H1 (cell line): Measurements from ENCODE around the gene FADS6. TPM values are rescaled to one million over a fixed set of nuclear protein-coding genes. Genes with fewer than 3 reads are reported as not detected.
A peak's percentile ranks its signal among the peaks of the same experiment; 100 is the strongest.

ENCODE experiments used
- CTCF ChIA-PET: fragments of 300-600 bp; sonication (Branson Sonifier 250); formaldehyde crosslinking; loops from one replicate; lab custom pipeline; 2021; ENCODE audit not compliant: partially characterized antibody; lab: Charles Lee
- POLR2A ChIA-PET: fragments of 300-600 bp; sonication (Branson Sonifier 250); formaldehyde crosslinking; loops from one replicate; lab custom pipeline; 2021; ENCODE audit warnings: inconsistent platforms; ENCODE audit not compliant: partially characterized antibody; lab: Charles Lee
- DNase-seq, 2 experiments: peaks; one replicate each; pipeline versions ENCODE4 v3.0.0 to v3.0.0-alpha.2; 2010 to 2022; ENCODE audit warnings: low spot score in 2 of 2, low read depth in 1 of 2, mixed read lengths in 1 of 2
- FAIRE-seq: peaks from 2 replicates; lab custom pipeline; 2011; peaks lifted over from hg19 to GRCh38; lab: Jason Lieb, UNC
- H2AFZ ChIP-seq: 2 replicates; pipeline ENCODE4 v1.8.1; 2012; ENCODE audit warnings: low read length, inconsistent platforms
- H2AK5ac ChIP-seq: 2 replicates; pipeline ENCODE4 v1.6.1; 2013; ENCODE audit warnings: low read depth, low read length
- H2BK120ac ChIP-seq: replicated peaks from 2 replicates; pipeline ENCODE3; 2013; ENCODE audit warnings: low read depth, low read length, inconsistent platforms
- H2BK12ac ChIP-seq: 2 replicates; pipeline ENCODE4 v1.6.1; 2013; ENCODE audit warnings: low read depth, low read length
- H2BK15ac ChIP-seq: 2 replicates; pipeline ENCODE4 v1.6.1; 2013; ENCODE audit warnings: low read length
- H2BK20ac ChIP-seq: 2 replicates; pipeline ENCODE4 v1.6.1; 2013; ENCODE audit warnings: low read length
- H2BK5ac ChIP-seq: 2 replicates; pipeline ENCODE4 v1.6.1; 2013; ENCODE audit warnings: low read depth, low read length
- H3K14ac ChIP-seq: 2 replicates; pipeline ENCODE4 v1.6.1; 2013; ENCODE audit warnings: inconsistent platforms; ENCODE audit not compliant: insufficient read length
- H3K18ac ChIP-seq: 2 replicates; pipeline ENCODE4 v1.6.1; 2013; ENCODE audit warnings: low read length; ENCODE audit errors: extremely low read depth
- H3K23ac ChIP-seq: 2 replicates; pipeline ENCODE4 v1.6.1; 2013; ENCODE audit warnings: inconsistent platforms; ENCODE audit not compliant: insufficient read length
- H3K23me2 ChIP-seq: 2 replicates; pipeline ENCODE4 v1.6.1; 2013; ENCODE audit warnings: low read depth, low read length
- H3K27ac ChIP-seq: 2 replicates; pipeline ENCODE4 v1.6.1; 2011; ENCODE audit warnings: low read depth, low read length, inconsistent platforms
- H3K27me3 ChIP-seq, 4 experiments: replicated peaks in 1 of 4; 1 replicate in 1 of 4; 2 replicates in 3 of 4; pipeline versions ENCODE4 v1.6.1 to v1.8.1; 2011 to 2013; ENCODE audit warnings: low read length in 3 of 4, mild to moderate bottlenecking in 3 of 4, inconsistent platforms in 2 of 4, mixed read lengths in 2 of 4, moderate library complexity in 1 of 4; ENCODE audit not compliant: control insufficient read depth in 3 of 4, insufficient read depth in 3 of 4; ENCODE audit errors: extremely low read depth in 1 of 4
- H3K36me3 ChIP-seq, 4 experiments: 2 replicates each; pipeline versions ENCODE4 v1.6.1 to v1.8.1; 2011 to 2013; ENCODE audit warnings: mild to moderate bottlenecking in 4 of 4, low read length in 3 of 4, moderate library complexity in 2 of 4, control low read depth in 1 of 4, inconsistent platforms in 1 of 4; ENCODE audit not compliant: insufficient read depth in 4 of 4, control insufficient read depth in 2 of 4
- H3K4ac ChIP-seq: replicated peaks from 2 replicates; pipeline ENCODE3; 2013; ENCODE audit warnings: low read length, low read depth, mixed read lengths, inconsistent platforms; ENCODE audit not compliant: insufficient read length
- H3K4me1 ChIP-seq, 4 experiments: replicated peaks in 1 of 4; 1 replicate in 1 of 4; 2 replicates in 3 of 4; pipeline versions ENCODE4 v1.6.1 to v1.8.1; 2011 to 2013; ENCODE audit warnings: low read length in 3 of 4, inconsistent platforms in 2 of 4, mixed read lengths in 1 of 4; ENCODE audit not compliant: insufficient read depth in 4 of 4, control insufficient read depth in 3 of 4
- H3K4me2 ChIP-seq, 2 experiments: 2 replicates each; pipeline versions ENCODE4 v1.6.1 to v1.8.1; 2011 to 2013; ENCODE audit warnings: low read depth in 2 of 2, low read length in 2 of 2, control low read depth in 1 of 2, inconsistent platforms in 1 of 2, mild to moderate bottlenecking in 1 of 2; ENCODE audit not compliant: insufficient read depth in 1 of 2
- H3K4me3 ChIP-seq, 4 experiments: fragments of 200-600, 300-600 bp in 1 of 4; sonication (generic), shearing (Covaris generic), sonication (Bioruptor Twin) in 1 of 4; 2 replicates each; pipeline versions ENCODE4 v1.5.1 to v1.8.1; 2011 to 2016; ENCODE audit warnings: low read length in 4 of 4, low read depth in 3 of 4, control low read depth in 2 of 4, inconsistent platforms in 2 of 4, mild to moderate bottlenecking in 2 of 4, mixed read lengths in 1 of 4, moderate library complexity in 1 of 4; ENCODE audit not compliant: insufficient read depth in 2 of 4; ENCODE audit errors: extremely low read depth in 1 of 4
- H3K56ac ChIP-seq: replicated peaks from 2 replicates; pipeline ENCODE3; 2013; ENCODE audit warnings: low read depth, mild to moderate bottlenecking, mixed read lengths, low read length, inconsistent platforms; ENCODE audit not compliant: insufficient read length
- H3K79me1 ChIP-seq: 2 replicates; pipeline ENCODE4 v1.6.1; 2013; ENCODE audit warnings: low read depth, low read length, control low read depth
- H3K79me2 ChIP-seq, 2 experiments: 2 replicates each; pipeline versions ENCODE4 v1.6.1 to v1.8.1; 2012 to 2013; ENCODE audit warnings: low read length in 2 of 2, mild to moderate bottlenecking in 2 of 2, inconsistent platforms in 1 of 2; ENCODE audit not compliant: insufficient read depth in 2 of 2, control insufficient read depth in 1 of 2
- H3K9ac ChIP-seq, 4 experiments: replicated peaks in 1 of 4; 1 replicate in 1 of 4; 2 replicates in 3 of 4; pipeline versions ENCODE4 v1.6.1 to v1.8.1; 2011 to 2013; ENCODE audit warnings: low read depth in 3 of 4, low read length in 3 of 4, control low read depth in 2 of 4, mild to moderate bottlenecking in 2 of 4, moderate library complexity in 2 of 4, inconsistent platforms in 1 of 4; ENCODE audit errors: extremely low read depth in 1 of 4
- H3K9me3 ChIP-seq, 2 experiments: 2 replicates each; pipeline versions ENCODE4 v1.6.1 to v1.8.1; 2012 to 2013; ENCODE audit warnings: mild to moderate bottlenecking in 2 of 2, moderate library complexity in 2 of 2, control low read depth in 1 of 2, inconsistent platforms in 1 of 2, low read depth in 1 of 2, low read length in 1 of 2, mixed read lengths in 1 of 2; ENCODE audit not compliant: insufficient read depth in 2 of 2
- H4K20me1 ChIP-seq, 2 experiments: replicated peaks in 1 of 2; 2 replicates each; pipeline versions ENCODE3 to v1.8.1; 2011 to 2013; ENCODE audit warnings: inconsistent platforms in 2 of 2, low read length in 2 of 2, mild to moderate bottlenecking in 1 of 2; ENCODE audit not compliant: insufficient read depth in 2 of 2, control insufficient read depth in 1 of 2
- H4K5ac ChIP-seq: 2 replicates; pipeline ENCODE4 v1.6.1; 2013; ENCODE audit warnings: low read length, low read depth, mixed read lengths, inconsistent platforms; ENCODE audit not compliant: insufficient read length
- H4K8ac ChIP-seq: 2 replicates; pipeline ENCODE4 v1.8.0; 2013; ENCODE audit warnings: mild to moderate bottlenecking, moderate library complexity, low read length, inconsistent platforms; ENCODE audit not compliant: insufficient read depth; ENCODE audit errors: extremely low read depth
- H4K91ac ChIP-seq: replicated peaks from 2 replicates; pipeline ENCODE3; 2013; ENCODE audit warnings: low read length, mixed read lengths, inconsistent platforms; ENCODE audit not compliant: insufficient read length
- WGBS, 2 experiments: shearing (Covaris generic) in 1 of 2; methylation state at CpG; one replicate each; pipeline versions ENCODE4 v1.1.6 to v1.1.7; 2013 to 2015; ENCODE audit warnings: low lambda C conversion rate in 2 of 2, mixed read lengths in 2 of 2, inconsistent platforms in 1 of 2, low coverage in 1 of 2, missing lambda C conversion rate in 1 of 2; ENCODE audit not compliant: insufficient replicate concordance in 2 of 2, insufficient coverage in 1 of 2, insufficient read length in 1 of 2; ENCODE audit errors: extremely low coverage in 1 of 2, missing lambda C conversion rate in 1 of 2; 5-methylcytosine and 5-hydroxymethylcytosine counted together
- polyA plus RNA-seq, 7 experiments: library from polyadenylated mRNA; depleted of rRNA in 3 of 7; stranded (reverse) in 5 of 7; unstranded in 2 of 7; fragments of >200 nt in 5 of 7; fragments of 200-250 nt in 2 of 7; gene quantifications; 1 replicate in 5 of 7; 2 replicates in 1 of 7; 4 replicates in 1 of 7; pipeline versions ENCODE4 v1.2.1 to v1.2.3, GENCODE V29; 2011 to 2013; ENCODE audit warnings: missing spikeins in 2 of 7, mixed read lengths in 2 of 7
- total RNA-seq: library from RNA; stranded (reverse); fragmentation: NEBNext Ultra II Directional; extraction: Animal tissue kit (Norgen Biotek cat#: 25700); gene quantifications from 2 replicates; pipeline ENCODE4 v1.2.1, GENCODE V29; 2021

Gene FADS6
- total and polyA plus RNA-seq, 2 of the 8 experiments (the other 6 are each of a cell fraction or from before 2014, with no cell fraction given) = 0.56 to 2.5 TPM

- Histone ChIP-seq H3K4ac (no peak overlapping the region), H2BK15ac (0 out of 2 replicates have a peak overlapping the region, but pooled peaks have one; percentile 8), H2BK120ac (no peak overlapping the region), H3K79me1 (no peaks in the 10 kb centered on the region), H2BK12ac (no peak overlapping the region), H3K14ac (no peak overlapping the region), H4K8ac (0 out of 2 replicates have a peak overlapping the region, but pooled peaks have one; percentile 20), H3K18ac (no peak overlapping the region), H2BK20ac (no peak overlapping the region), H4K20me1 (peaks cover 6 to 16% of the 10 kb centered on the region in 2 experiments), H3K79me2 (no peaks in the 10 kb centered on the region), H3K4me2 (peak overlapping the region; percentile 38 to 52), H2AFZ (no peak overlapping the region), H3K27me3 (peaks cover 13 to 41% (median 27%) of the 10 kb centered on the region in 4 experiments), H2AK5ac (no peak overlapping the region), H4K91ac (no peak overlapping the region), H3K9me3 (no peaks in the 10 kb centered on the region), H2BK5ac (no peak overlapping the region), H3K9ac (no peak overlapping the region), H3K27ac (no peak overlapping the region), H3K4me3 (no peak overlapping the region), H3K23ac (no peak overlapping the region), H3K36me3 (peaks cover 0 to 5% (median 1%) of the 10 kb centered on the region in 4 experiments; a peak in 1 of 8 replicates), H3K23me2 (peaks cover 3% of the 10 kb centered on the region; the same call in 1 of the 2 replicates), H3K56ac (no peak overlapping the region), H4K5ac (no peak overlapping the region), H3K4me1 (peaks cover 0 to 29% (median 14%) of the 10 kb centered on the region in 4 experiments; a peak in 6 of 7 replicates)
- WGBS, 2 experiments = 57% methylated on average over 4 of the region's 7 CpGs; no CpG with 5 or more reads in 1 of the 2 experiments
- ChIA-PET POLR2A (interaction anchor here (0.6 to 4.2 kb wide), 8 partner anchors 12 to 854 kb away, joined by 3 to 23 read pairs (median 4); partner anchors contain the start of gene FDXR), CTCF (interaction anchor here (0.6 to 99.6 kb wide), 8 partner anchors 3 to 168 kb away, joined by 3 to 2981 read pairs (median 4); partner anchors contain the start of genes FDXR, GRIN2C, NAT9 and RAB37)
- DNase-seq (no peak), FAIRE-seq (no peak)
Observed at GRCh38 chr17:74839990-74840852, 53.2 kb downstream of the FADS6 start.
